Osteoblast (primary cell): ENCODE measurements around the gene METTL17. TPM values are rescaled to one million over a fixed set of nuclear protein-coding genes. Genes with fewer than 3 reads are reported as not detected.

ENCODE experiments used
- DNase-seq: peaks from one replicate; pipeline ENCODE4 v3.0.0; 2011; ENCODE audit warnings: low spot score, mixed read lengths; ENCODE audit not compliant: insufficient read length; ENCODE audit errors: missing footprints
- H2AFZ ChIP-seq: 2 replicates; pipeline ENCODE4 v1.6.0; 2011; ENCODE audit warnings: mild to moderate bottlenecking, low read length
- H3K27ac ChIP-seq: 2 replicates; pipeline ENCODE4 v1.5.1; 2011; ENCODE audit warnings: mild to moderate bottlenecking, low read depth, low read length, moderate library complexity
- H3K27me3 ChIP-seq: 2 replicates; pipeline ENCODE4 v1.6.0; 2012; ENCODE audit warnings: mild to moderate bottlenecking, control low read depth, inconsistent platforms, low read length, moderate library complexity; ENCODE audit not compliant: insufficient read depth
- H3K36me3 ChIP-seq: 2 replicates; pipeline ENCODE4 v1.5.1; 2011; ENCODE audit warnings: mild to moderate bottlenecking, low read length, control low read depth, moderate library complexity; ENCODE audit not compliant: insufficient read depth
- H3K4me1 ChIP-seq: 2 replicates; pipeline ENCODE4 v1.5.1; 2011; ENCODE audit warnings: mild to moderate bottlenecking, low read length, control low read depth, moderate library complexity; ENCODE audit not compliant: insufficient read depth
- H3K4me2 ChIP-seq: 2 replicates; pipeline ENCODE4 v1.6.0; 2011; ENCODE audit warnings: mild to moderate bottlenecking, low read length; ENCODE audit not compliant: insufficient read depth
- H3K4me3 ChIP-seq: fragments of 200-600 bp; sonication (generic); 3 replicates; pipeline ENCODE4 v1.5.1; 2012; ENCODE audit warnings: mild to moderate bottlenecking, low read length, inconsistent platforms; ENCODE audit not compliant: insufficient read depth
- H3K79me2 ChIP-seq: 2 replicates; pipeline ENCODE4 v1.6.0; 2012; ENCODE audit warnings: mild to moderate bottlenecking, low read length, control low read depth, inconsistent platforms; ENCODE audit not compliant: insufficient read depth
- H3K9me3 ChIP-seq: 2 replicates; pipeline ENCODE4 v1.5.1; 2011; ENCODE audit warnings: low read depth, low read length, control low read depth
- H4K20me1 ChIP-seq: 2 replicates; pipeline ENCODE4 v1.6.0; 2012; ENCODE audit warnings: mild to moderate bottlenecking, low read length, control low read depth; ENCODE audit not compliant: insufficient read depth
- total RNA-seq: library from RNA; depleted of rRNA; stranded (reverse); fragments of >200 nt; gene quantifications from 2 replicates; pipeline ENCODE4 v1.2.3, GENCODE V29; 2012
- TF ChIP-seq, protein P1 (sequence below): IDR thresholded peaks from 2 replicates; pipeline ENCODE4 v1.5.1; 2011; ENCODE audit warnings: mild to moderate bottlenecking, low read depth, low read length, moderate library complexity; ENCODE audit errors: extremely low read depth

The METTL17 gene
- total RNA-seq, 1 donor: 50.3 TPM

DNA sequence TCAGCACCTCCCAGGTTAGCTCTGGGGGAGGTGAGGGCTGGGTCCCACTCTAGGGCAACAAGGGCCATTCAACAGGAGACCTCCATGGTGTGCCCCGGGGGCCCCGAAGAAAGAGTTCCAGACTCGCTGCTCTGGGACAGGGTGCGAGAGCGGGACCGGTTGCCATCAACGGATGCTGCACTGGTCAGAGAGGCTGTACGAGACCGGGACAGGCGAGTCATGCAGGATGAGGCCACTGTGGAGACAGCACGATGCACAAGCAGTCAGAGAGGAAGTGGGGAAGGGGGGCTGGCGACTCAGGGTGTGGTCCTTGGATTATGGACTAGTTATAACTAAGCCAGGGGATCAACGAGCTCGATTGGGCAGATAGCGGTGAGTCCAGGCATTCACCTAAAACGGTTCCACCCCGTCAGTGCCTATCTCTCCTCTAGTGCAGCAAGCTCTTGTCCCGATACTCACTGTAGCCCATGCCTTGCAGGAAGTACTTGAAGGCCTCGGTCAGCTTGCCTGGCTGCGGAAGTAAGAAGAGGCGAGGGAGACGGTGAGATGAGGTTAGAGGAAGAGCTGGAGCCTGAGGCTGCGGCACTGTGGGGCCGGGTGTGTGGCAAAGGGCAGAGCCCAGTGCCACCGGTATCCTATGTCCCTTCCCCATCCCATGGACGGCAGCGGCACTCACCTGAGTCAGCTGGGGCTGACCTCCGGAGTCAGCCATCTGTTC, 27.9 kb downstream of the METTL17 start:
- no peak overlapping the region for H3K4me3 ChIP-seq
- H3K4me2 ChIP-seq: no peak overlapping the region
- H3K79me2 ChIP-seq: no peaks in the 10 kb centered on the region
- TF ChIP-seq, protein P1, sequence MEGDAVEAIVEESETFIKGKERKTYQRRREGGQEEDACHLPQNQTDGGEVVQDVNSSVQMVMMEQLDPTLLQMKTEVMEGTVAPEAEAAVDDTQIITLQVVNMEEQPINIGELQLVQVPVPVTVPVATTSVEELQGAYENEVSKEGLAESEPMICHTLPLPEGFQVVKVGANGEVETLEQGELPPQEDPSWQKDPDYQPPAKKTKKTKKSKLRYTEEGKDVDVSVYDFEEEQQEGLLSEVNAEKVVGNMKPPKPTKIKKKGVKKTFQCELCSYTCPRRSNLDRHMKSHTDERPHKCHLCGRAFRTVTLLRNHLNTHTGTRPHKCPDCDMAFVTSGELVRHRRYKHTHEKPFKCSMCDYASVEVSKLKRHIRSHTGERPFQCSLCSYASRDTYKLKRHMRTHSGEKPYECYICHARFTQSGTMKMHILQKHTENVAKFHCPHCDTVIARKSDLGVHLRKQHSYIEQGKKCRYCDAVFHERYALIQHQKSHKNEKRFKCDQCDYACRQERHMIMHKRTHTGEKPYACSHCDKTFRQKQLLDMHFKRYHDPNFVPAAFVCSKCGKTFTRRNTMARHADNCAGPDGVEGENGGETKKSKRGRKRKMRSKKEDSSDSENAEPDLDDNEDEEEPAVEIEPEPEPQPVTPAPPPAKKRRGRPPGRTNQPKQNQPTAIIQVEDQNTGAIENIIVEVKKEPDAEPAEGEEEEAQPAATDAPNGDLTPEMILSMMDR: no peak
- H3K36me3 ChIP-seq: no peaks in the 10 kb centered on the region
- H2AFZ ChIP-seq: no peak overlapping the region
- H4K20me1 ChIP-seq: no peaks in the 10 kb centered on the region
- H3K4me1 ChIP-seq: no peaks in the 10 kb centered on the region
- no peak overlapping the region for H3K27ac ChIP-seq
- peaks cover 33% of the 10 kb centered on the region for H3K27me3 ChIP-seq
- H3K9me3 ChIP-seq: no peaks in the 10 kb centered on the region
- DNase-seq: peak; percentile 54

DNA sequence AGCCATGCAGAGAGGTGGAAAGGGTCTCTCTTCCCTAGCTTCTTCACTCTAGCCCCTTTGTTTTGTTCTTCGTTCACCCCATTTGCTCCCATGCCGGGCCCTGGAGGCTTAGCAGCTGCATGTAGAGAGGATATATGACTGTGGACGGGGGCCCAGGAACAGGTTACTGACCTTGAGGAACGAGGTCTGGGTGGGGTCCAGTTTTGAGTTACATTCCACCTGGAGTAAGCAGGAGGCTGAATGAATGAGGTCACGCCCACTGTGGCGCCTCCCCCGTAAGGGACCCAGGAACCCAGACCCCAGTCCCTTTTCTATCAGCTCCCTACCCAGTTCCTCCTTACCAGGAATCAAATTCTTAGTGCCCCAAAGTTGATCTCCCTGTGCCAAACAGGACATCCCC, 28.5 kb downstream of the METTL17 start:
- no peaks in the 10 kb centered on the region for H3K36me3 ChIP-seq
- no peak overlapping the region for H2AFZ ChIP-seq
- no peaks in the 10 kb centered on the region for H3K79me2 ChIP-seq
- no peaks in the 10 kb centered on the region for H4K20me1 ChIP-seq
- H3K4me1 ChIP-seq: no peaks in the 10 kb centered on the region
- H3K27me3 ChIP-seq: peaks cover 36% of the 10 kb centered on the region
- no peak overlapping the region for H3K4me2 ChIP-seq
- H3K4me3 ChIP-seq: no peak overlapping the region
- H3K9me3 ChIP-seq: no peaks in the 10 kb centered on the region
- no peak for DNase-seq
- no peak overlapping the region for H3K27ac ChIP-seq
- TF ChIP-seq, protein P1: no peak

DNA sequence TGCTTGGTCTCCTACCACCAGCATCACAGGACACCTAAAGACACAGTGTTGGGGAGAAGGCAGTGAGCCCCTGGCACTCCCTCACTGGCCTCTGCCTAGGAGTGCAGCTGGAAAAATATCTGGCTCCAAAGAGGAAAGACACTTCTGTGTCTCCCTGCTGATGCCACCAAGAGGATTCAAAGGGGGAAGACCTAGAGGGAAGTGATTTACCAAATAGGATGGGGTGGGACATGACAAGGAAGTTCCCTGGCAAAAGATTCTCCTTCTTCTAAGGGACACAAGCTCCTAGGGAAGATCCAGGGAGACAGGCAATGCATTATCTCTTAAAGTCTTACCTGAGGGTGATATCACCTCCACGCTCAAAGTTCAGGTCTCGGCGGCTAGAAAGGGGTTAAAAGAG, 29.0 kb downstream of the METTL17 start:
- TF ChIP-seq, protein P1: no peak
- DNase-seq: peak; percentile 36
- no peak overlapping the region for H3K4me3 ChIP-seq
- H3K9me3 ChIP-seq: no peaks in the 10 kb centered on the region
- no peaks in the 10 kb centered on the region for H3K4me1 ChIP-seq
- H3K79me2 ChIP-seq: no peaks in the 10 kb centered on the region
- peaks cover 39% of the 10 kb centered on the region for H3K27me3 ChIP-seq
- H3K4me2 ChIP-seq: no peak overlapping the region
- H4K20me1 ChIP-seq: no peaks in the 10 kb centered on the region
- H3K36me3 ChIP-seq: no peaks in the 10 kb centered on the region
- no peak overlapping the region for H3K27ac ChIP-seq
- no peak overlapping the region for H2AFZ ChIP-seq

DNA sequence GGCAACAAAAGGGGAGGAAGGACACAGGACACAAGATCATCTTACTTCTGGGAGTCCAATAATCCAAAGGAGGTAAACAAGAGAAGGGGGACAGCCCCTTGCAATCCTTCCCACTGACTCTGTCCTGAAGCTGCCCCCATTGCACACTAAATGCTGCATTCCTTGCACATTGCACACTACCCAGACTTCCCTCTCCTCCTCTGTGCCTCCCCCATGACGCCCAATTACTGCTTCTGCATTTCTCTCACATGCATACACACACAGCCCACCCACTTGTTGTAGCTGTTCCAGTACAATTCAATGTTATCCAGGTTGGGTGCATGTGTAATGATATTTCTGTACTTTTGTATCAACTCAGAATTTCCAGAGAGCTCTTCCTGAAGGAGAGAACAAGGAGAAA, 29.6 kb downstream of the METTL17 start:
- Histone ChIP-seq H3K4me1 (no peaks in the 10 kb centered on the region), H3K27ac (no peak overlapping the region), H3K4me3 (no peak overlapping the region), H3K36me3 (no peaks in the 10 kb centered on the region), H3K4me2 (no peak overlapping the region), H3K79me2 (no peaks in the 10 kb centered on the region), H3K27me3 (peaks cover 45% of the 10 kb centered on the region), H4K20me1 (no peaks in the 10 kb centered on the region), H3K9me3 (no peaks in the 10 kb centered on the region), H2AFZ (no peak overlapping the region)
- no peak for DNase-seq
- TF ChIP-seq, protein P1: no peak
